HT-29 (cell line): ENCODE measurements around the gene PP2D1. TPM values are rescaled to one million over a fixed set of nuclear protein-coding genes. Genes with fewer than 3 reads are reported as not detected.
A peak's percentile ranks its signal among the peaks of the same experiment; 100 is the strongest.
"Not testable (repeated sequence)": the region's sequence is repeated elsewhere in the genome, so short reads cannot be mapped to it uniquely, and the experiment has no call there.

ENCODE experiments used
- DNase-seq: peaks from one replicate; pipeline ENCODE4 v3.0.0-alpha.2; 2015; ENCODE audit warnings: low spot score
- total RNA-seq: library from RNA; depleted of rRNA; stranded (reverse); fragments of >200 nt; shearing (Covaris generic); gene quantifications from 2 replicates; pipeline ENCODE4 v1.2.3, GENCODE V29; 2014; rRNA removed

Gene PP2D1, protein sequence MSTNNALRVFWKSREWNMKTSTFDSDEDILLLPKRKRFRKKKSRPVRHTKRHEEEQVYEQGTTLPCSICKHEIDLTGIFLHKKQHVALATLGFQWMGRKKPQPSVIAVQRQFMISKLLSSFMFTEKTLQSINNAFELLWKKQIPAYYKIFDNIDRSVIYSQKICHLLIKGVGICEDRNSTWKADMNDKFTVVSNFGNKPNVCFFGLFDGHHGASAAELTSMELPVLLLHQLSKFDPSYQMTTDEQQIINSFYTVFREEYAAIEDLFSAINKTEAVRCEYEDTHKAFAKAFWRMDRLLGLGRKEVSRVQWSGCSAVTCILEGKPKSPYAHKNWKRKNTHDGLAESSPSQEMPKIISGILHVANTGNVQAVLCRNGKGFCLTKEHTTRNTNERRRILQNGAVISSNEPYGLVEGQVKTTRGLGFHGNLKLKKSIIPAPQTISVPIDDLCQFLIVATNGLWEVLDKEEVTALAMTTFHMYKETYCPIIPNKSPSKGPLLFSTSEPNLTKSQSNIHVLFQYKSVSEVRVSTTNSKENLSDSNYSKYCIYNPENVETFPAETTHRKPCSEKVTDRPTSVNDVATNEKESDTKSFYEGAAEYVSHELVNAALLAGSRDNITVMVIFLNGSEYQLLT
- total RNA-seq: not detected in 2 replicates

DNA sequence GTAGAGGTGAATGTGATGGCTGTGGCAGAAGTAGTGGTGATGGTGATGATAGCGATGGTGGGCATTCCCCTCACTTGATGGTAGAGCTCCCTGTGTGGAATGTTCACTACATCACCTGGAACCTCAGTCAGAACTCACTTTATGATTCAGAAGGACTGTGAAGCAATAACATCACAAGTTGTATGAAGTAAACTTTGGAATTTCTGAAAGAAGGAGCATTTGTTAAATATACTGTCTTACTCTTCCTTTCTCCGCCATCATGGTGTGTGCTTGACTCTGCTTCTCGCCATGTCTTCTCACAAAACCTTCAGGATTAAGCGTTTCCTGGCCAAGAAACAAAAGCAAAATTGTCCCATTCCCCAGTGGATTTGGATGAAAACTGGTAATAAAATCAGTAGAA, at the start of gene PP2D1:
PP2D1 (minus strand) TSS at position 101 of the 400 bp plus-strand sequence. CDS start 192 bp downstream, outside the sequence.
- no peak for DNase-seq

GRCh38 chr3:20060974-20061685, 49.1 kb upstream of the PP2D1 start:
- no peak for DNase-seq

- DNase-seq: no peak
These were observed 47.9 kb upstream of the PP2D1 start for GRCh38 chr3:20059929-20060328.

DNA sequence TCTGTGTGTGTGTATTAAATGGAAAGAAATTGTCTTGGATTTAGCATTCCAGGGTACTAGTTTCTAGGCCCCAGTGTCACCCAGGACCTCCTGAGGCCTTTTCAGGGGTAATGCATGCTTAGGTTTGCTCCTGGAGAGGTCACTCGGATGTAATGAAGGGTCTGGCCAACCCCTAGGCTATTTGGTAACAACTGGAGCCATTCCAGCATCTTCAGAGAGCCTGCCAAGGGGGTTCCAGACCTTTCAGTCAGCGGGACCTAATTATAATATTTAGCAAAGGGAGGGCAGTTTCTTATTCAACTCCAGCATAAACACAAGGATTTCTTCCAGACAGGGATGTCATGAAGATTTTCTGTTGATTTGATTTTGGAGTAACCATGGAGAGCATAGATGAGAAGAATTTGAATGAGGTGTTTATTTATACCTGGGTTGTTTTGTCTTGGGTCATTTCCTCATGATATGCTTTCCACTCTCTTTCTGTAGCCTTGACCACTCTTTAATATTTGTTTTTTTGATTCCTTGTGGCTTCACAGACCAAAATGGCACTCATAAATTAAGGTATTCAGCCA, 45.6 kb upstream of the PP2D1 start:
- DNase-seq: no peak

- no peak for DNase-seq
These were observed 44.9 kb upstream of the PP2D1 start for GRCh38 chr3:20056725-20057611.

- DNase-seq: no peak
These were observed 43.8 kb upstream of the PP2D1 start for GRCh38 chr3:20055842-20056241.

GRCh38 chr3:20055020-20055775, 43.1 kb upstream of the PP2D1 start:
- DNase-seq: no peak

DNA sequence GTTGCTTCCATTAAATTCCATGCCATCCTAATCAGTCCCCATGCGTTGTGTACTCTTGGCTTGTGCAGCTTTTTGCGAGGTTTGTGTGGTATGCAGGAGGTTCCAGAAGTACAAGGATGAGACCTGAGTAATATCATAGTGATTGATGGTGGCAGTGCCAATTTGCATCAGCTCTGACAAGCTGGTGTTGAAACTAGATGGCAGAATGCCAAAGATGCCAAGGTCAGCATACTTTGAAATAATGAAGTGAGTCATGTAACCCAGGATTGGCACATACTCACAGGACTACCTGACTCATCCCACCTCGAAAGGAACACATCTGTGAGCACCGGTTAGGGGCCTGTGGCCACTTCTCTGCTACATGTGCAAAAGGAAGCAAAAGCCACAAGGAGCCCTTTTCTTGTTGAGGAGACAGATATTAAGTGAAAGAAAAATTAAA, 42.5 kb upstream of the PP2D1 start:
- DNase-seq: peak; percentile 77

GRCh38 chr3:20052851-20053250, 40.8 kb upstream of the PP2D1 start:
- DNase-seq: no peak

- DNase-seq: no peak
These were observed 39.2 kb upstream of the PP2D1 start for GRCh38 chr3:20051123-20051806.

GRCh38 chr3:20047976-20048883, 36.2 kb upstream of the PP2D1 start:
- no peak for DNase-seq

- no peak for DNase-seq
These were observed 35.3 kb upstream of the PP2D1 start for GRCh38 chr3:20047341-20047779.

DNA sequence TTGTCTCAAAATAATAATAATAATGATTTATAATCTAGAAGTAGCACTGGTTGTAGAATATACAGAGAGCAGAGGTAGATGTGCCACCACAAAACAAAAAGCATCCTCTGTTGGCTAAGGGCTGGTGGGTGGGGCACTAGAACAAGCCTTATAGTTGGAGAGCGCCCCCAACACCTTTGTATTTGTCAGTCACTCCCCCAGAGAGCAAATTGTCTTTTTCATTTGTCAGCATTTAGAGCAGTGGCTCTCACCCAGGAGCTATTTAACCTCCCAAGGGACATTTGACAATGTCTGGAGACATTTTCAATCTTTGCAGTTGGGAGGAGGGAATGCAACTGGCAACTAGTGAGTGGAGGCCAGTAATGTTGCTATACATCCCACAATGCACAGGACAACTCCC, 34.5 kb upstream of the PP2D1 start:
- DNase-seq: no peak

- not testable (repeated sequence) for DNase-seq
These were observed 33.1 kb upstream of the PP2D1 start for GRCh38 chr3:20045141-20045540.

- no peak for DNase-seq
These were observed 31.8 kb upstream of the PP2D1 start for GRCh38 chr3:20043825-20044224.

GRCh38 chr3:20043396-20043795, 31.3 kb upstream of the PP2D1 start:
- DNase-seq: peak; percentile 29

- DNase-seq: no peak
These were observed 30.3 kb upstream of the PP2D1 start for GRCh38 chr3:20042331-20042730.

DNA sequence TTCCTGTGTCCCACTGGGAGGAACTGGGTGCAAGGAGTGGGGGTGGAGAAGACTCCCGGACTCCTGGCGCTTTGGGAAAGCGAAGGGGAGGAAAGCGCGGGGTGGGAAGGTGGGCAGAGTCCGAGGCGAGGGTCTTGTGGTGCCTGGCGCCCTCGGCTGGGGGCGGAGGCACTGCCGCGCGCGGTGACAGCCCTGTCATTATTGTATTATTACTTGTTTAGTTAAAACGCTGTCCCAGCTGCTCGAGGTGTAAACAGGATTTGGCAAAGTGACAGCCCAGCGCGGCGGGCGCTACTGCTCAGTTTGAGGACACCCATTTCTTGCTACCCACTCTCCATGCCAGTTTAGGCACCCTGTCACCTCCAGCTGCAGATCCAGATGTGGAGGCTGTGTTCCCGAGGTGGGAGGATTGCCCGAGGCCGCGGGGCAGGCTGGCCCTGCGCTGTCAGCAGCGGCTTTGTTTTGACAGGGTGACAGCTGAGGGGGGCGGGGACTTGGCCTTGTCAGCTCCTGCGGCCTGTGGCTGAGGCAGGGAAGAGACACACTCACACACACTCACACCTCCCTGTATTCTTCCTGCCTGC, 29.2 kb upstream of the PP2D1 start:
- peak; percentile 41 for DNase-seq
